ENCODE results near the gene NLRC4. TPM values are rescaled to one million over a fixed set of nuclear protein-coding genes. Genes with fewer than 3 reads are reported as not detected.

NLRC4 gene
- total and polyA plus RNA-seq, 7 donors = 0.16 to 0.75 (median 0.30) TPM

DNA sequence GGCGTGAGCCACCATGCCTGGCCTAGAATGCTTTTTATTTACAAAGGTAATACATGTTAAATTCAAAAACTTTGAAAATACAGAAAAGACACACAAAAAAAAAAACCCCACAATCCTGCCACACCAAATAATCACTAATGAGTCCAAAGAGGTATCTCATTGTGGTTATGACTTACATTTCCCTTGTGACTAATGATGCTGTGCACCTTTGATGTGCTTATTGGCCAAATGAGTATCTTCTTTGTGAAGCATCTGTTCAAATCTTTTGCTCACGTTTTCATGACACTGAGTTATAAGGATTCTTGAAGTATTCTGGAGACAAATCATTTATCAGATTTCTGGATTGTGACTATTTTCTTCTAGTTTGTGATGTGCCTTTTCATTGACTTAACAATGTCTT lies 6.4 kb upstream of the NLRC4 start:
- no peak for DNase-seq
- H3K27ac ChIP-seq = no peak overlapping the region
- 66 to 73% (median 66%) methylated on average over 2 of the region's 2 CpGs for WGBS, 3 donors
- H3K27me3 ChIP-seq (ENCODE audit: insufficient read depth in 3 of 3, low read length in 2 of 3) = peaks cover 0 to 3% (median 3%) of the 10 kb centered on the region in 3 donors
- H3K36me3 ChIP-seq (ENCODE audit: insufficient read depth in 1 of 2, low read depth in 1 of 2) = no peaks in the 10 kb centered on the region
- peaks cover 6% of the 10 kb centered on the region for H3K4me1 ChIP-seq
- intact Hi-C loops (cut with DNase I) = no loop called here
- no peaks in the 10 kb centered on the region for H3K9me3 ChIP-seq
- no peak for ATAC-seq
- H3K4me3 ChIP-seq = no peak overlapping the region
- TF ChIP-seq, protein P1, sequence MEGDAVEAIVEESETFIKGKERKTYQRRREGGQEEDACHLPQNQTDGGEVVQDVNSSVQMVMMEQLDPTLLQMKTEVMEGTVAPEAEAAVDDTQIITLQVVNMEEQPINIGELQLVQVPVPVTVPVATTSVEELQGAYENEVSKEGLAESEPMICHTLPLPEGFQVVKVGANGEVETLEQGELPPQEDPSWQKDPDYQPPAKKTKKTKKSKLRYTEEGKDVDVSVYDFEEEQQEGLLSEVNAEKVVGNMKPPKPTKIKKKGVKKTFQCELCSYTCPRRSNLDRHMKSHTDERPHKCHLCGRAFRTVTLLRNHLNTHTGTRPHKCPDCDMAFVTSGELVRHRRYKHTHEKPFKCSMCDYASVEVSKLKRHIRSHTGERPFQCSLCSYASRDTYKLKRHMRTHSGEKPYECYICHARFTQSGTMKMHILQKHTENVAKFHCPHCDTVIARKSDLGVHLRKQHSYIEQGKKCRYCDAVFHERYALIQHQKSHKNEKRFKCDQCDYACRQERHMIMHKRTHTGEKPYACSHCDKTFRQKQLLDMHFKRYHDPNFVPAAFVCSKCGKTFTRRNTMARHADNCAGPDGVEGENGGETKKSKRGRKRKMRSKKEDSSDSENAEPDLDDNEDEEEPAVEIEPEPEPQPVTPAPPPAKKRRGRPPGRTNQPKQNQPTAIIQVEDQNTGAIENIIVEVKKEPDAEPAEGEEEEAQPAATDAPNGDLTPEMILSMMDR (IDR thresholded peaks at IDR 0.05) = no peak

DNA sequence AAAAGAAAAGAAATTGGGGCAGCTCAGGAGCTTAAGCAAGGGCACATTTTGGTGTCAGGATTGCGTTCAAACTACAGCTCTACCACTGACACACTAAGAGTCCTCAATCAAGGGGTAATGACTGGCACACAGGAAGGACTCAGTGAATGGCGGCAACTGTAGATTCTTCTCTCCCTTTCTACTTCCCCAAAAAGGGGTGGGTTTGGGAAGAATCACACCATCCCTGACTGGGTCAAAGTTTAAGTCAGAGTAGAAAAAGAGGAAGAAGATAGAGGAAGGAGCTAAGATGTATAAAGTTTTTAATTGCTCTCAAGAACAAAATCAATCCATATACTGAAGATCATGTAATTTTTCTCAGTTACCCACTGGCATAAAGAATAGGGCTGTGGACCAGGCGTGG lies 2.6 kb downstream of the NLRC4 start:
- intact Hi-C loops (cut with DNase I) = no loop called here
- Histone ChIP-seq H3K27ac (no peak overlapping the region), H3K27me3 (ENCODE audit: insufficient read depth in 3 of 3, low read length in 2 of 3) (peaks cover 0 to 4% (median 0%) of the 10 kb centered on the region in 3 donors), H3K36me3 (ENCODE audit: insufficient read depth in 1 of 2, low read depth in 1 of 2) (no peaks in the 10 kb centered on the region), H3K4me3 (no peak overlapping the region), H3K4me1 (no peaks in the 10 kb centered on the region), H3K9me3 (no peaks in the 10 kb centered on the region)
- no peak for ATAC-seq
- no peak for DNase-seq
- 82 to 85% (median 84%) methylated on average over 3 of the region's 3 CpGs for WGBS, 3 donors
- TF ChIP-seq, protein P1 (IDR thresholded peaks at IDR 0.05) = no peak

DNA sequence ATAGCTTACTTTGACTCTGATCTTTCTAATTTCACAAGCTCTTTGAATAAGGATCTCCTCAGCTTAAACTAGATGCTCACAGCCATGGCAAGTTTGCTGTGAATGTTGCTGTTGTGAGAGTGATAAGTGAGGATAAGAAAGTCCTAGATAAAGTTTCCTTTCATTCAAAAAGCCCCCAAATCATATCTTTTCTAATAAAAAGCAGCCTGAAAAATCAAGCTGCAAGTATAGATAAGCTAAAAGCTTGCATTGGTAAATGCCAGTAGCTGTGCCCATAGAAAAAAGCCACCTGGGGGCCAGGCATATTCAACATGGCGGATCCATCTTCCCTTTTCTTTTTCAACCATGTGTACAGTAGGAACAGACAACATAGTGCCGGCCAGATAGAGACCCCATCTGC lies 4.3 kb downstream of the NLRC4 start:
- Histone ChIP-seq H3K27me3 (ENCODE audit: insufficient read depth in 3 of 3, low read length in 2 of 3) (peaks cover 0 to 3% (median 0%) of the 10 kb centered on the region in 3 donors), H3K27ac (no peak overlapping the region), H3K4me3 (no peak overlapping the region), H3K4me1 (no peaks in the 10 kb centered on the region), H3K36me3 (ENCODE audit: insufficient read depth in 1 of 2, low read depth in 1 of 2) (no peaks in the 10 kb centered on the region), H3K9me3 (no peaks in the 10 kb centered on the region)
- no peak for ATAC-seq
- TF ChIP-seq, protein P1 (IDR thresholded peaks at IDR 0.05) = no peak
- DNase-seq = no peak
- intact Hi-C loops (cut with DNase I) = no loop called here
- 77 to 86% (median 84%) methylated on average over 2 of the region's 2 CpGs for WGBS, 3 donors

DNA sequence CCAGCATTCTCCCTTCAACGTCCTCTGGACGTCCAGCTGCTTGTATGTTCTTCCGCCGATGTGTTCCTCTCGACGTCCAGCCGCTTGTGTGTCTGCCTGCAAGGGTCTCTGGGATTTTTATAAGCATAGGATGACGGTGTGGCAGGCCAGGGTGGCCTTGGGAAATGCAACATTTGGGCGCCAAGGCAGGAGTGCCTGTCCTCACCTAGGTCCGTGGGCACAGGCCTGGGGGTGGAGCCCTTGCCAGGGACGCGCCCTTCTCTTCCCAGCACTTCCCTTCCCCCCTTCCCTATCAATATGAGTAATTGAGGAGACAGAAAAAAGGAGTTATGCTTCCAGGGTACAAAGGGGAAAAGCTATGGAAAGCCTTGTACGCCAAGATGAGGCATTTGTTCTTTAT lies 6.4 kb downstream of the NLRC4 start:
- no peaks in the 10 kb centered on the region for H3K36me3 ChIP-seq (ENCODE audit: insufficient read depth in 1 of 2, low read depth in 1 of 2)
- H3K4me3 ChIP-seq = no peak overlapping the region
- no peak overlapping the region for H3K27ac ChIP-seq
- intact Hi-C loops (cut with DNase I) = no loop called here
- H3K4me1 ChIP-seq = no peaks in the 10 kb centered on the region
- H3K9me3 ChIP-seq = no peaks in the 10 kb centered on the region
- H3K27me3 ChIP-seq (ENCODE audit: insufficient read depth in 3 of 3, low read length in 2 of 3) = no peaks in the 10 kb centered on the region
- WGBS, 3 donors = 77 to 85% (median 82%) methylated on average over 13 of the region's 13 CpGs
- no peak for ATAC-seq
- TF ChIP-seq, protein P1 (IDR thresholded peaks at IDR 0.05) = no peak
- DNase-seq = no peak

DNA sequence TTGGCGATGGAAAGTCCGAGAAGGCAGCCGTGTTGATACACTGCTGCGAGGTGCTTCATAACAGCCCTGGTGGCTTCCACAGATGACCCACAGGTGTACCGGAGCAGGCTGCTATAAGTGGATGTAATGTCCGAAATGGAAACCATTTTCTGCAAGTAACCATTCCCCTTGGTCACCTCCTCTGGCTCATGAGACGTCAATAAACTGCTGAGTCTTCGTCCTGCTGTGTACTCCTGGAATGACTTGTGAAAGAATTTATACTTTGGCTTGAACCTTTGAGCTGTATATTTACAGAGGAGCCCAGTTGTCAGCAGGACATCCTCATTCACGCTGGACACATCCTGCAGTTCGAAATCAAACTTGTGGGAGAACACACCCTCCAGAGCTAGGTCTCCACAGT lies 14.4 kb downstream of the NLRC4 start:
- Histone ChIP-seq H3K4me1 (no peaks in the 10 kb centered on the region), H3K36me3 (ENCODE audit: insufficient read depth in 1 of 2, low read depth in 1 of 2) (no peaks in the 10 kb centered on the region), H3K27ac (no peak overlapping the region), H3K27me3 (ENCODE audit: insufficient read depth in 3 of 3, low read length in 2 of 3) (no peaks in the 10 kb centered on the region), H3K9me3 (no peaks in the 10 kb centered on the region), H3K4me3 (no peak overlapping the region)
- TF ChIP-seq, protein P1 (IDR thresholded peaks at IDR 0.05) = no peak
- intact Hi-C loops (cut with DNase I) = no loop called here
- WGBS, 3 donors = 73 to 79% (median 77%) methylated on average over 10 of the region's 10 CpGs
- ATAC-seq (no peak), DNase-seq (no peak)

Data from psoas muscle (tissue), 8 donors.